ENCODE results near the gene PRKN. TPM values are rescaled to one million over a fixed set of nuclear protein-coding genes. Genes with fewer than 3 reads are reported as not detected.

Gene PRKN
- total and polyA plus RNA-seq, 2 experiments from 2014 or later: 0.10 to 0.84 TPM

- no peaks in the 10 kb centered on the region for H3K36me3 ChIP-seq (ENCODE audit: insufficient read depth)
- no peak for TF ChIP-seq ZNF462 (CRISPR knock-in tag; IDR thresholded peaks at IDR 0.05)
- TF ChIP-seq ZNF114 (CRISPR knock-in tag; IDR thresholded peaks at IDR 0.05): no peak
- no peak for TF ChIP-seq ZNF331 (CRISPR knock-in tag; IDR thresholded peaks at IDR 0.05; ENCODE audit: low read depth)
- no peaks in the 10 kb centered on the region for H3K4me1 Mint-ChIP-seq
- H3K9me2 ChIP-seq (ENCODE audit: insufficient read depth): 0 out of 2 replicates have a peak, but pooled peaks cover 5% of the 10 kb centered on the region
- H3F3A ChIP-seq (replicated peaks; ENCODE audit: low read depth): no peaks in the 10 kb centered on the region
- H3K79me2 ChIP-seq (replicated peaks; ENCODE audit: insufficient read depth): no peaks in the 10 kb centered on the region
- no peaks in the 10 kb centered on the region for H3K4me1 ChIP-seq (ENCODE audit: insufficient read depth)
- H3K27me3 ChIP-seq (ENCODE audit: insufficient read depth): no peaks in the 10 kb centered on the region
- H3K27ac Mint-ChIP-seq: no peak overlapping the region; the same call in 1 of the 2 replicates
- H2AFZ ChIP-seq: no peak overlapping the region
- DNase-seq (ENCODE audit: low spot score) (no peak), ATAC-seq (no peak)
- no peak overlapping the region for H3K27ac ChIP-seq (ENCODE audit: low read depth)
- H3K4me3 ChIP-seq: no peak overlapping the region
- H3K4me3 Mint-ChIP-seq: no peak overlapping the region
- no peaks in the 10 kb centered on the region for H4K20me1 ChIP-seq (replicated peaks; ENCODE audit: insufficient read depth)
- H3K9me3 Mint-ChIP-seq: peaks cover 13% of the 10 kb centered on the region; the same call in 2 of the 3 replicates
- H3K36me3 Mint-ChIP-seq (ENCODE audit: low read depth): no peaks in the 10 kb centered on the region
- H3K27me3 Mint-ChIP-seq (ENCODE audit: insufficient read depth, low read depth, poor library complexity): no peaks in the 10 kb centered on the region
- H3K4me2 ChIP-seq: no peak overlapping the region
These were observed 659.2 kb downstream of the PRKN start for GRCh38 chr6:162068340-162068739.

- DNase-seq (ENCODE audit: low spot score) (no peak), ATAC-seq (no peak)
- Histone ChIP-seq H3K27me3 (ENCODE audit: insufficient read depth) (no peaks in the 10 kb centered on the region), H3K4me3 (no peak overlapping the region), H3K36me3 (ENCODE audit: insufficient read depth) (no peaks in the 10 kb centered on the region), H3K4me1 (ENCODE audit: insufficient read depth) (no peaks in the 10 kb centered on the region), H3K79me2 (replicated peaks; ENCODE audit: insufficient read depth) (no peaks in the 10 kb centered on the region), H2AFZ (peak overlapping the region; percentile 3; the same call in 1 of the 2 replicates), H3K4me2 (no peak overlapping the region), H3F3A (replicated peaks; ENCODE audit: low read depth) (no peaks in the 10 kb centered on the region), H3K9me2 (ENCODE audit: insufficient read depth) (0 out of 2 replicates have a peak, but pooled peaks cover 5% of the 10 kb centered on the region), H3K27ac (ENCODE audit: low read depth) (no peak overlapping the region), H4K20me1 (replicated peaks; ENCODE audit: insufficient read depth) (no peaks in the 10 kb centered on the region)
- peak overlapping the region; percentile 78 for H3K27ac Mint-ChIP-seq
- no peaks in the 10 kb centered on the region for H3K27me3 Mint-ChIP-seq (ENCODE audit: insufficient read depth, low read depth, poor library complexity)
- H3K4me3 Mint-ChIP-seq: no peak overlapping the region
- H3K4me1 Mint-ChIP-seq: no peaks in the 10 kb centered on the region
- peaks cover 8% of the 10 kb centered on the region; the same call in 2 of the 3 replicates for H3K9me3 Mint-ChIP-seq
- no peaks in the 10 kb centered on the region for H3K36me3 Mint-ChIP-seq (ENCODE audit: low read depth)
- TF ChIP-seq ZNF331 (CRISPR knock-in tag; IDR thresholded peaks at IDR 0.05; ENCODE audit: low read depth): no peak
- no peak for TF ChIP-seq NANOG (IDR thresholded peaks at IDR 0.05; ENCODE audit: borderline replicate concordance)
- no peak for TF ChIP-seq ZNF462 (CRISPR knock-in tag; IDR thresholded peaks at IDR 0.05)
- no peak for TF ChIP-seq ZNF114 (CRISPR knock-in tag; IDR thresholded peaks at IDR 0.05)
- no peak for TF ChIP-seq JUNB (IDR thresholded peaks at IDR 0.05; ENCODE audit: unreplicated experiment)
These were observed 663.9 kb downstream of the PRKN start for GRCh38 chr6:162063666-162064065.

Measured in GM23338 (cell line).